Spinal cord (tissue), 10 donors: ENCODE data around the gene ACSF3. TPM values are rescaled to one million over a fixed set of nuclear protein-coding genes. Genes with fewer than 3 reads are reported as not detected.
"Not testable (repeated sequence)": the region's sequence is repeated elsewhere in the genome, so short reads cannot be mapped to it uniquely, and the experiment has no call there.

Source experiments
- DNase-seq, 6 donors: peaks; one replicate each; pipeline versions ENCODE4 v3.0.0 to v3.0.0-alpha.2; 2013 to 2015; ENCODE audit warnings: low spot score in 6 of 6, low read depth in 4 of 6
- H3K27ac ChIP-seq: one replicate; pipeline ENCODE4 v1.5.1; 2013; ENCODE audit warnings: low read depth, low read length, control low read depth
- H3K27me3 ChIP-seq: one replicate; pipeline ENCODE4 v1.6.1; 2013; ENCODE audit warnings: low read length; ENCODE audit not compliant: control insufficient read depth, insufficient read depth
- H3K36me3 ChIP-seq: one replicate; pipeline ENCODE4 v1.6.1; 2013; ENCODE audit warnings: low read length; ENCODE audit not compliant: control insufficient read depth, insufficient read depth
- H3K4me1 ChIP-seq: one replicate; pipeline ENCODE4 v1.6.1; 2013; ENCODE audit warnings: low read length; ENCODE audit not compliant: control insufficient read depth, insufficient read depth
- H3K4me3 ChIP-seq: one replicate; pipeline ENCODE4 v1.5.1; 2013; ENCODE audit warnings: low read depth, low read length, control low read depth
- H3K9me3 ChIP-seq: one replicate; pipeline ENCODE4 v1.6.1; 2013; ENCODE audit warnings: low read length; ENCODE audit not compliant: control insufficient read depth, insufficient read depth
- WGBS: methylation state at CpG from one replicate; pipeline ENCODE4 v1.1.5; 2013; ENCODE audit warnings: missing lambda C conversion rate; ENCODE audit not compliant: insufficient coverage; 5-methylcytosine and 5-hydroxymethylcytosine counted together
- polyA plus RNA-seq, 2 donors: library from polyadenylated mRNA; unstranded; fragments of 120-200 nt; gene quantifications; one replicate each; pipeline ENCODE4 v1.2.1, GENCODE V29; 2013; ENCODE audit not compliant: insufficient read length in 2 of 2
- total RNA-seq, 2 donors: library from RNA; depleted of rRNA in 1 of 2; stranded (reverse); fragments of 120-200 nt in 1 of 2; fragments of >200 nt in 1 of 2; gene quantifications; one replicate each; pipeline versions ENCODE4 v1.2.3 to v1.2.4, GENCODE V29; 2013 to 2014
- donor health status: healthy.

ACSF3 gene
- total and polyA plus RNA-seq, 4 donors: 15.1 to 35.8 (median 29.0) TPM

DNA sequence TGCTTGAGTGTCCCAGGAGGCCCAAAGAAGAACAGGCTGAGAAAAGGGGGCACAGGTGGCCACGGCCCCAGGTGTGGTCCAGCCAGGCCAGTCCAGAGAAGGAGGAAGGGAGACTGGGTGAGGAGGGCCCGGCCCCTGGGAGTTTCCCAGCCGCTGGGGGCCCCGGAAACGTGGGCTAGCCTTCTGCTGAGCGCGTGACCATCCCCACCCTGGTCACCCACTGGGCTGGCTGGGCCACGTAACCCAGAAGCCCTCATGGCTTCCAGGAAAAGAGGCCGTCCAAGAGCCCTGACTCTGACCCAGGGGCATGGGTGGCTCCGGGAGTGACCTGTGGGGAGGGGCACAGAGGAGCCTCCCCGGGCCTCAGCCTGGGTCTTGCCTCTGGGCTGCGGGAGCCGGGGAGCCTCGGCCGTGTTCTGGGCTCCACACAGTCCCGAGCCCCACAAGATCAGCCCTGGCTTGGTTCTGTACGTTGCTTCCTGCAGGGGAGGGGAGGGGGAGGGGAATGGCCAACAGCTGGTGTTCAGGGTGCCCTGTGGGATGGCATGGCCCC is 29.8 kb upstream of the ACSF3 start:
- Histone ChIP-seq H3K4me3 (no peak overlapping the region), H3K4me1 (peaks cover 9% of the 10 kb centered on the region), H3K27me3 (no peaks in the 10 kb centered on the region), H3K36me3 (no peaks in the 10 kb centered on the region), H3K9me3 (no peaks in the 10 kb centered on the region), H3K27ac (no peak overlapping the region)
- WGBS: 87% methylated on average over 17 of the region's 17 CpGs
- DNase-seq: no peak

DNA sequence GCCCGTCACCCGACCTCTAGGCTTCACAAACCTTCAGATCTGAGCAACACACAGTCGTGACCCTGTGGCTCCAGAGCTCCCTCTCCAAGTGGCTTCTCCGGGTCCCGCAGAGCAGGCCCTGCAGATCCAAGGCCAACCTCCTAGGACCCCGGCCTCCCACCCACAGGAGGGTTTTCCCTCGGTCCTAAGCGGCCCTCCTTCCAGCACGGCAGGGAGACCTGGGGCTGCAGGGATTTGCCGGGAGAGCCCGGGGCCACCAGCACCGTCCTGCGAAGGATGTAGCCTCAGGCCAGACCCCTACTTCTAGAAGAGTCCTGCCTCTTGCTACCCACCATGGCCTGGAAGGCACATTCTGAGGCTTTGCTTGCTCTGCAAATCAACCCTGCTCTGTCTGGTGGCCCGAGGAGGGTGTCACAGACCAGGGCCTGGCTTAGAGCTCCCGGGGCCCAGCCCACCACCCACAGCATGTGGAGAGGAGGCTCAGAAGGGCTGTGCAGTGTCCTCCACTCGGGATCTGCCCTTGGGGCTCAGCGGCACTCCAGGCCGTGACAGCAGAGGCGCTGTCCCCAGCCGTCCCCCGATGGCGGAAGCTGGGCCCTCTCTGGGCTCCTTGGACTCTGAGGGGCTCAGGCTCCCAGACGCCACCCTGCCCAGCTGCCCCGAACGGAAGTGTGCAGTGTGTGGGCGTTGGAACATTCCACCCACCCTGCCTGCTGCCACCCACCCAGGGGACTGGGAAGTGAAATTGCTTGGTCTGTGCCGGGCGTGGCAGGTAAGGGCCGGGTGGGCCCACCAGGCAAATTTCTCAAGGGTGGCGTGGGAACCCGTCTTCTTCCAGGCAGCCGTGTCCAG is 28.8 kb upstream of the ACSF3 start:
- 86% methylated on average over 29 of the region's 32 CpGs for WGBS
- H3K4me3 ChIP-seq: no peak overlapping the region
- H3K9me3 ChIP-seq: no peaks in the 10 kb centered on the region
- no peaks in the 10 kb centered on the region for H3K27me3 ChIP-seq
- H3K4me1 ChIP-seq: peaks cover 9% of the 10 kb centered on the region
- H3K36me3 ChIP-seq: no peaks in the 10 kb centered on the region
- no peak for DNase-seq
- H3K27ac ChIP-seq: no peak overlapping the region

DNA sequence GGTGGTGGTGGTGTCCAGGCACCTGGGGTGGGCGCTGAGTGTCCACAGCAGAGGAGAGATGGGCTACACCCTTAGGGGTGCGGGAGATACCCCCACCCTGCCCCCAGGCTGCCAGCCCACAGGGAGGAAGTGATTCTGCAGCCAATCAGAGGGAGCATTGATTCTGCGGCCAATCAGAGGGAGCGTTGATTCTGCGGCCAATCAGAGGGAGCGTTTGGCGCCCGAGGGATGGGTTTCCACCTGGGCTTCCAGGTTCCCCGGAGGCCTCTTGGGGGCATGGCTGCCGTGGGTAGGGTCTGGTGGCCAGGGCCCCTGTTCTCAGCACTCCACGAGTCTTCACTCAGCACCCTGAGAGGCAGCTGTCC is 28.2 kb upstream of the ACSF3 start:
- Histone ChIP-seq H3K27ac (no peak overlapping the region), H3K4me3 (no peak overlapping the region), H3K9me3 (no peaks in the 10 kb centered on the region), H3K27me3 (no peaks in the 10 kb centered on the region), H3K4me1 (peaks cover 9% of the 10 kb centered on the region), H3K36me3 (no peaks in the 10 kb centered on the region)
- WGBS: 100% methylated on average over 8 of the region's 11 CpGs
- no peak for DNase-seq

DNA sequence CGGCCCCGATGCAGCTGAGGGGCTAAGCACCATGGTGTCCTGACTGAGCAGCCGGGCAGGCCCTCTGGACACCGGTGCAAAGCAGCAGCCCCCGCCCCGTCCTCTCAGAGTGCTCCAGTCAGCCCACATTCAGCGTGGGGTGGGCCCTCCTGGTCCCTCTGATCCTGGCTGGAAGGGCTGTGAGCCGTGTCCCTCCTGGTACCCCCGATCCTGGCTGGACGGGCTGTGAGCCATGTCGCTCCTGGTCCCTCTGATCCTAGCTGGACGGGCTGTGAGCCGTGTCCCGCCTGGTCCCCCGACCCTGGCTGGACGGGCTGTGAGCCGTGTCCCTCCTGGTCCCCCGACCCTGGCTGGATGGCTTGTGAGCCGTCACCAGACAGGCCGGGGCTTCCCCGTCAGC is 26.9 kb upstream of the ACSF3 start:
- Histone ChIP-seq H3K27ac (no peak overlapping the region), H3K4me3 (no peak overlapping the region), H3K9me3 (no peaks in the 10 kb centered on the region), H3K27me3 (no peaks in the 10 kb centered on the region), H3K4me1 (peaks cover 10% of the 10 kb centered on the region), H3K36me3 (no peaks in the 10 kb centered on the region)
- 68% methylated on average over 21 of the region's 21 CpGs for WGBS
- no peak for DNase-seq

- 55% methylated on average over 13 of the region's 16 CpGs for WGBS
- Histone ChIP-seq H3K4me1 (peaks cover 14% of the 10 kb centered on the region), H3K27ac (no peak overlapping the region), H3K27me3 (no peaks in the 10 kb centered on the region), H3K36me3 (no peaks in the 10 kb centered on the region), H3K4me3 (no peak overlapping the region), H3K9me3 (no peaks in the 10 kb centered on the region)
- DNase-seq: no peak
Observed at GRCh38 chr16:89067677-89068443, 25.8 kb upstream of the ACSF3 start.

GRCh38 chr16:89068814-89069616 is 24.6 kb upstream of the ACSF3 start:
- H3K9me3 ChIP-seq, H3K27me3 ChIP-seq, DNase-seq, H3K36me3 ChIP-seq, H3K4me3 ChIP-seq, H3K27ac ChIP-seq: not testable (repeated sequence)
- 98% methylated on average over 4 of the region's 4 CpGs for WGBS
- H3K4me1 ChIP-seq: peaks cover 14% of the 10 kb centered on the region

GRCh38 chr16:89069920-89070319 is 23.7 kb upstream of the ACSF3 start:
- H3K27me3 ChIP-seq: no peaks in the 10 kb centered on the region
- DNase-seq: no peak
- H3K4me1 ChIP-seq: peaks cover 14% of the 10 kb centered on the region
- 98% methylated on average over 8 of the region's 9 CpGs for WGBS
- no peaks in the 10 kb centered on the region for H3K9me3 ChIP-seq
- no peaks in the 10 kb centered on the region for H3K36me3 ChIP-seq
- H3K27ac ChIP-seq: no peak overlapping the region
- H3K4me3 ChIP-seq: no peak overlapping the region

GRCh38 chr16:89070590-89070989 is 23.1 kb upstream of the ACSF3 start:
- Histone ChIP-seq H3K9me3 (no peaks in the 10 kb centered on the region), H3K36me3 (no peaks in the 10 kb centered on the region), H3K27me3 (no peaks in the 10 kb centered on the region), H3K4me1 (peaks cover 14% of the 10 kb centered on the region), H3K4me3 (no peak overlapping the region), H3K27ac (no peak overlapping the region)
- DNase-seq: no peak
- WGBS: no CpG with 5 or more reads among the region's 24 CpGs
